CD4-positive, alpha-beta T cell treated with Interleukin-15 for 1 hour (primary cell): Measurements from ENCODE around the gene RYR2.

Experiments
- DNase-seq: peaks from one replicate; pipeline ENCODE4 v3.0.0-alpha.2; 2020

Gene RYR2

GRCh38 chr1:237041795-237042525 is at the start of gene RYR2:
RYR2 (plus strand) TSS chr1:237042184; CDS start chr1:237042522, 338 bp downstream.
- DNase-seq = no peak

- no peak for DNase-seq
Measured at GRCh38 chr1:236992449-236992848, 49.5 kb upstream of the RYR2 start.

- DNase-seq = no peak
Measured at GRCh38 chr1:236994450-236994849, 47.5 kb upstream of the RYR2 start.

GRCh38 chr1:236997361-236997760 is 44.6 kb upstream of the RYR2 start:
- DNase-seq = no peak

- DNase-seq = no peak
Measured at GRCh38 chr1:236997882-236998281, 44.1 kb upstream of the RYR2 start.

- DNase-seq = no peak
Measured at GRCh38 chr1:236998546-236998945, 43.4 kb upstream of the RYR2 start.

- no peak for DNase-seq
Measured at GRCh38 chr1:237000191-237000590, 41.8 kb upstream of the RYR2 start.

- DNase-seq = no peak
Measured at GRCh38 chr1:237003516-237003915, 38.5 kb upstream of the RYR2 start.

- no peak for DNase-seq
Measured at GRCh38 chr1:237004116-237004515, 37.9 kb upstream of the RYR2 start, which contains the start of gene MT1HL1. MT1HL1 (minus strand) TSS chr1:237004441; CDS start chr1:237004372, 69 bp downstream.

- DNase-seq = no peak
Measured at GRCh38 chr1:237005674-237006073, 36.3 kb upstream of the RYR2 start.

- DNase-seq = no peak
Measured at GRCh38 chr1:237007147-237007881, 34.7 kb upstream of the RYR2 start.

GRCh38 chr1:237009611-237010010 is 32.4 kb upstream of the RYR2 start:
- no peak for DNase-seq

GRCh38 chr1:237011432-237011831 is 30.6 kb upstream of the RYR2 start:
- DNase-seq = no peak

GRCh38 chr1:237012361-237012760 is 29.6 kb upstream of the RYR2 start:
- DNase-seq = no peak

GRCh38 chr1:237012788-237013383 is 29.1 kb upstream of the RYR2 start:
- DNase-seq = no peak

GRCh38 chr1:237013608-237014007 is 28.4 kb upstream of the RYR2 start:
- DNase-seq = no peak

- DNase-seq = no peak
Measured at GRCh38 chr1:237016626-237017025, 25.4 kb upstream of the RYR2 start.

- no peak for DNase-seq
Measured at GRCh38 chr1:237018896-237019295, 23.1 kb upstream of the RYR2 start.

GRCh38 chr1:237025358-237026074 is 16.5 kb upstream of the RYR2 start:
- DNase-seq = no peak

GRCh38 chr1:237029240-237029639 is 12.7 kb upstream of the RYR2 start:
- no peak for DNase-seq

GRCh38 chr1:237029850-237030535 is 12.0 kb upstream of the RYR2 start:
- no peak for DNase-seq

GRCh38 chr1:237031480-237031879 is 10.5 kb upstream of the RYR2 start:
- no peak for DNase-seq

- no peak for DNase-seq
Measured at GRCh38 chr1:237032029-237032428, 10.0 kb upstream of the RYR2 start.
